ENCODE data around the gene PDZD2.

Gene PDZD2

DNA sequence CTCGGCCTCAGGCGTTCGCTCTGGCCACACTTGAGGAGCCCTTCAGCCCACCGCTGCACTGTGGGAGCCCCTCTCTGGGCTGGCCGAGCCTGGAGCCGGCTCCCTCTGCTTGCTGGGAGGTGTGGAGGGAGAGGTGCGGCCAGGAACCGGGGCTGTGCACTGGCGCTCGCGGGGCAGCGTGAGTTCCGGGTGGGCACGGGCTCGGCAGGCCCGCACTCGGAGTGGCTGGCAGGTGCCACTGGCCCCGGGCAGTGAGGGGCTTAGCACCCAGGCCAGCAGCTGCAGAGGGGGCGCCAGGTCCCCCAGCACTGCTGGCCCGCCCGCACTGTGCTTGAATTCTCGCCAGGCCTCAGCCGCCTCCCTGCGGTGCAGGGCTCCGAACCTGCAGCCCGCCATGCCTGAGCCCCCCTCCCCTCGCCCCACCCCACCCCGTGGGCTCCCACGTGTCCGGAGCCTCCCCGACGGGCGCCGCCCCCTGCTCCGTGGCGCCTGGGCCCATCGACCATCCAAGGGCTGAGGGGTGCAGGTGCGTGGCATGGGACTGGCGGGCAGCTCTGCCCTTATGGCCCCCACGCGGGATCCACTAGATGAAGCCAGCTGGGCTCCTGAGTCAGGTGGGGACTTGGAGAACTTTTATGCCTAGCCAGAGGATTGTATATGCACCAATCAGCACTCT, 138.2 kb downstream of the PDZD2 start:
- no peak overlapping the region for H3K4me3 ChIP-seq (ENCODE audit: low read depth, low read length)
- TF ChIP-seq, protein P1, sequence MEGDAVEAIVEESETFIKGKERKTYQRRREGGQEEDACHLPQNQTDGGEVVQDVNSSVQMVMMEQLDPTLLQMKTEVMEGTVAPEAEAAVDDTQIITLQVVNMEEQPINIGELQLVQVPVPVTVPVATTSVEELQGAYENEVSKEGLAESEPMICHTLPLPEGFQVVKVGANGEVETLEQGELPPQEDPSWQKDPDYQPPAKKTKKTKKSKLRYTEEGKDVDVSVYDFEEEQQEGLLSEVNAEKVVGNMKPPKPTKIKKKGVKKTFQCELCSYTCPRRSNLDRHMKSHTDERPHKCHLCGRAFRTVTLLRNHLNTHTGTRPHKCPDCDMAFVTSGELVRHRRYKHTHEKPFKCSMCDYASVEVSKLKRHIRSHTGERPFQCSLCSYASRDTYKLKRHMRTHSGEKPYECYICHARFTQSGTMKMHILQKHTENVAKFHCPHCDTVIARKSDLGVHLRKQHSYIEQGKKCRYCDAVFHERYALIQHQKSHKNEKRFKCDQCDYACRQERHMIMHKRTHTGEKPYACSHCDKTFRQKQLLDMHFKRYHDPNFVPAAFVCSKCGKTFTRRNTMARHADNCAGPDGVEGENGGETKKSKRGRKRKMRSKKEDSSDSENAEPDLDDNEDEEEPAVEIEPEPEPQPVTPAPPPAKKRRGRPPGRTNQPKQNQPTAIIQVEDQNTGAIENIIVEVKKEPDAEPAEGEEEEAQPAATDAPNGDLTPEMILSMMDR (IDR thresholded peaks at IDR 0.05; ENCODE audit: low read depth, low read length): no peak

DNA sequence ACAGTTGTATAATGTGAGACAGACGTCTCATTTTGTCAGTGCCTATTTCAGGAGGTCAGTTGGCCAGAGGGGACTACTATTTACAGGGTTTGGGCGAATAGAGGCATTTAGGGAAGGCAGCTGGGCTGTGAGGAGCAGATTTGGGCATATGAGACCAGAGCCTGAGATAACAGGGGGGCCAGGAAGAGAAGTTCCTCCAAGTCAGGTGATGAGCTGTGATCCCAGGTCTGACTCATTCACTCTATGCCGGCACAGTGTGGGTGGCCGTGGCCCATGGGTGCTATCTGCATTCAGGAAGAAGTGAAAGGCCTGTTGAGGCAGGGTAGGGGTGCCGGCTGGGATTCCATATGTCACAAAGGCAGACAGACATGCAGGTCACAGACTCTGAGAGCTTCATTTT, 142.8 kb downstream of the PDZD2 start:
- no peak overlapping the region for H3K4me3 ChIP-seq (ENCODE audit: low read depth, low read length)
- TF ChIP-seq, protein P1 (IDR thresholded peaks at IDR 0.05; ENCODE audit: low read depth, low read length): no peak

DNA sequence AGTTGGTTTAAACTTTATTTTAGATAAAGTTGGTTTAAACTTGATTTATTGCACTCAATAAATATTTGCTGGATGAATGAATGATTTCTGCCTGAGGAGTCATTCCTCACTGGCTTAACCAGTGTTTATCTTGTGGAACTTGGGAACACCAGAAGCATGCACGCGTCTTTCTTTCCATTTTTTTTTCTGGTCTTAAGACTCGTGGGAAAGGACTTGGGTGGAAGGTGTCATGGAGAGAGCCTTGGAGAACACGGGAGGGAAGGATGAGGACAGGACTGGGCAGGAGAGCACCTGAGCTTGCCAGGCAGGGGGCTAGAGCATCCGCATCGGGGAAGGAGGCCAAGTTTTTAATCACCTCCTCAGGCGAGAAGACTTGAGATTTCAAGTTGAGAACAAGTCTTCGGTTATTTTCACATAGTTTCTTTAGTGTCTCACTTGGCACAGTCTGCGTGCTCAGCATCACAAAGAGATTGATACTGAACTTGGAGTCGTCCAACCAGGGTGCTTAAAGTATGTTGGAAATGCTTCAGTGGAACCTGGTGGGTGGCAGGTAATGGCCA, 144.2 kb downstream of the PDZD2 start:
- TF ChIP-seq, protein P1 (IDR thresholded peaks at IDR 0.05; ENCODE audit: low read depth, low read length): no peak
- H3K4me3 ChIP-seq (ENCODE audit: low read depth, low read length): no peak overlapping the region

DNA sequence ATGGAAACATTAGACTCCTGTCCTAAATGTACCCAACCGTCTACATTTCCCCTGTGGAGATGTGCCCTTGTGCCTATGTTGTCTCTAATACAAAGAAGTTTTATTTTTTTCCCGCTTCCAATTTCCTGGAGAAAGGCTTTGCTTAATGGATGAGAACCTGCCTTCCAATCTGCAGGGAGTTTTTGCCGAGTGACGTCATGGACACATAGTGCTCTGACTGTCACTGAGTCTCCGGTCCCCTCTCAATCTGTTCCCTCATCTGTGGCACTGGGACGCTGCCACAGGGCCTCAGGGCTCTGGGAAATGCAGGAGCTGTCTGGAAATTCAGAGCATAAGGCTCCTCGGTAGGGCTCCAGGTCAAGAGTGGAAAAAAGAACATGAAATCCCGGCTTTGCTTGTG, 144.8 kb downstream of the PDZD2 start:
- H3K4me3 ChIP-seq (ENCODE audit: low read depth, low read length): no peak overlapping the region
- TF ChIP-seq, protein P1 (IDR thresholded peaks at IDR 0.05; ENCODE audit: low read depth, low read length): no peak

DNA sequence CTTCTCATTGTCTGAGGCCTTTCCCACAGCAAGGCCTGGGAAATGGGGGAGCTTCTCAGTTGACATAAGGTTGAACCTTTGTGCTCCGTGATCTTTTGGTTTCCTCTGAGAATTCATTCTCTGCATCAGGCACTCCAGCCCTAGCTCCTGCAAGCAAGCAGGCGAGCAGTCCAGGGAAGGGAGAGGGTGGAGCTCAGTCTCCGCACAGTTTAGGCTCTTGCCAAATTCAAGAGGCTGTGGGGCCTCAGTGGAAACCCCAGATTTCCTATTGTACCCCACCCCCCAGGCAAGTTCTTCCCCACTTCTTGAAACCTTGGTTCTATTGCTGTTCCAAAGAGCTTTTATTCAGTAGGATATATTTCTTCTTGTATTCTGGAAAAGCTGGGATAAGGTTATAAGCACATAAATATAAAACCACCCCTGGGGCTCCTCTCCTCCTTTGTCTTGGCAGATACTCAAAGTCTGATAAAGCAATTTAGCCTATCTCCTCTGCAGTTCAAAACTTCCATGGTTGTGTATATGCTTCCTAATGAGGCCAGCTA, 147.2 kb downstream of the PDZD2 start:
- TF ChIP-seq, protein P1 (IDR thresholded peaks at IDR 0.05; ENCODE audit: low read depth, low read length): no peak
- no peak overlapping the region for H3K4me3 ChIP-seq (ENCODE audit: low read depth, low read length)

DNA sequence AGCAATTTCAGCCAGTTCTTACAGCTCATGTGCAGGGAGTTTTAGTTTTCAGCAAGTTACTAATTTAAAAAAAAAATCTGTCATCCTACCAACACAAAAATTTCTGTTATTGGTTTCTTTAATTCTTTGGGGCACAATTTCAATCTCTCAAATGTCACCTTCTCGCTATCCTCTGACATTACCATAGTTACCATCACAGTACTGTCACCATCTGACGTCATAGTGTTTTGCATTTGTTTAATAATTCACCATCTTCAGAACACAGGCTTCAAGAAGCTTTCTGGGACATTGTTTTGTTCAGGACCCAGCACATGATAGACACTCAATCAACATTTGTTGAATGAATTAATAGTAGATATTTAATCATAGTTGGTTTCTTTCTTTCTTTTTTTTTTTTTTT, 155.1 kb downstream of the PDZD2 start:
- TF ChIP-seq, protein P1 (IDR thresholded peaks at IDR 0.05; ENCODE audit: low read depth, low read length): no peak
- H3K4me3 ChIP-seq (ENCODE audit: low read depth, low read length): no peak overlapping the region

DNA sequence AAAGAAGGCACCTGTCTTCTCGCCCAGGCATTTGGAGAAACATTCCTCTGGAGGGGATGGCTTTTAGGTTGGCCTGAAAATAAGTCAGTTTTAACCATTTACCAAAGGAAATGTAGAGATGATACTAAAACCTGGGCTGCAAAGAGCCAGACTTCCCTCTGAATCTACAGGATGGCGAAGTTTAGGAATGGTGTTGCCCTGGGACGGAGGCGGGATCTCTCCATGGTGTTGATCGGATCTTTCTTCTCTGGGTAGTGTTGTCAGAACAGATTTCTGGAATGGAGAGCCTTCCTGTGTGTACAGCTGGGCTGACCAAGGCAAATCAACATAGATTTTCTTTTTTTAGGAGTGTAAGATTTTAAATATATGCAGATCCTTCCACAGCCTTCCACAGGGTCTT, 159.2 kb downstream of the PDZD2 start:
- no peak overlapping the region for H3K4me3 ChIP-seq (ENCODE audit: low read depth, low read length)
- TF ChIP-seq, protein P1 (IDR thresholded peaks at IDR 0.05; ENCODE audit: low read depth, low read length): no peak

All from WI38 (cell line).